SK-N-SH (cell line): ENCODE data around the gene SLC6A11. TPM values are rescaled to one million over a fixed set of nuclear protein-coding genes. Genes with fewer than 3 reads are reported as not detected.

Experiments
- CTCF ChIA-PET: fragments of 300-600, 350-600 bp; formaldehyde crosslinking; extraction: SDS; loops from one replicate; lab custom pipeline; 2021; lab: Yijun Ruan, JAX
- POLR2A ChIA-PET: fragments of 350-600 bp; sonication (Branson Sonifier 250); formaldehyde crosslinking; extraction: SDS; loops from one replicate; lab custom pipeline; 2020; ENCODE audit warnings: antibody characterized with exemption, inconsistent platforms; lab: Yijun Ruan, JAX
- DNase-seq: peaks from one replicate; pipeline ENCODE4 v3.0.0; 2012
- H2AFZ ChIP-seq: fragments of 200-600 bp; sonication (generic); 2 replicates; pipeline ENCODE4 v1.8.1; 2016; ENCODE audit warnings: antibody characterized with exemption, mild to moderate bottlenecking, low read depth
- H3F3A ChIP-seq: fragments of 200-600 bp; sonication (generic); replicated peaks from 2 replicates; pipeline ENCODE3; 2016; ENCODE audit warnings: antibody characterized with exemption, mild to moderate bottlenecking; ENCODE audit not compliant: insufficient read depth
- H3K27ac ChIP-seq, 2 experiments: fragments of 200-500 bp in 1 of 2; fragments of 200-600 bp in 1 of 2; sonication (Bioruptor generic) in 1 of 2; sonication (generic), shearing (Covaris generic) in 1 of 2; 2 replicates each; pipeline versions ENCODE4 v1.5.1 to v1.6.1; 2014 to 2016; ENCODE audit warnings: low read depth in 2 of 2, inconsistent platforms in 1 of 2, low read length in 1 of 2, mild to moderate bottlenecking in 1 of 2, mixed read lengths in 1 of 2
- H3K27me3 ChIP-seq: fragments of 200-600 bp; sonication (generic), shearing (Covaris generic); 2 replicates; pipeline ENCODE4 v1.6.1; 2016; ENCODE audit warnings: mixed run types; ENCODE audit not compliant: insufficient read depth
- H3K36me3 ChIP-seq, 2 experiments: fragments of 200-500 bp in 1 of 2; fragments of 200-600 bp in 1 of 2; sonication (Bioruptor generic) in 1 of 2; sonication (generic) in 1 of 2; replicated peaks in 1 of 2; 2 replicates each; pipeline versions ENCODE3 to v1.5.1; 2014 to 2016; ENCODE audit warnings: low read length in 1 of 2, mild to moderate bottlenecking in 1 of 2; ENCODE audit not compliant: insufficient read depth in 2 of 2, control insufficient read depth in 1 of 2
- H3K4me1 ChIP-seq, 2 experiments: fragments of 200-500 bp in 1 of 2; fragments of 200-600 bp in 1 of 2; sonication (Bioruptor generic) in 1 of 2; sonication (generic), shearing (Covaris generic) in 1 of 2; 2 replicates each; pipeline versions ENCODE4 v1.5.1 to v1.6.1; 2014 to 2016; ENCODE audit warnings: low read depth in 1 of 2, low read length in 1 of 2, mixed run types in 1 of 2; ENCODE audit not compliant: insufficient read depth in 2 of 2, control insufficient read depth in 1 of 2
- H3K4me2 ChIP-seq: fragments of 200-600 bp; sonication (generic), shearing (Covaris generic); 2 replicates; pipeline ENCODE4 v1.6.1; 2017; ENCODE audit warnings: mixed run types
- H3K4me3 ChIP-seq, 2 experiments: fragments of 200-500 bp in 1 of 2; fragments of 200-600 bp in 1 of 2; sonication (Bioruptor generic) in 1 of 2; sonication (generic), shearing (Covaris generic) in 1 of 2; 2 replicates each; pipeline versions ENCODE4 v1.5.1 to v1.8.1; 2014 to 2016; ENCODE audit warnings: low read depth in 2 of 2, inconsistent platforms in 1 of 2, low read length in 1 of 2, mild to moderate bottlenecking in 1 of 2, mixed read lengths in 1 of 2, moderate library complexity in 1 of 2
- H3K79me2 ChIP-seq: fragments of 200-600 bp; sonication (generic); 2 replicates; pipeline ENCODE4 v1.8.1; 2017; ENCODE audit warnings: mild to moderate bottlenecking; ENCODE audit not compliant: insufficient read depth
- H3K9ac ChIP-seq: fragments of 200-600 bp; sonication (generic); 2 replicates; pipeline ENCODE4 v1.6.1; 2017; ENCODE audit warnings: mixed run types
- H3K9me2 ChIP-seq: fragments of 200-600 bp; sonication (generic); 2 replicates; pipeline ENCODE4 v1.6.1; 2017; ENCODE audit warnings: mixed run types
- H3K9me3 ChIP-seq: fragments of 200-600 bp; sonication (generic); 2 replicates; pipeline ENCODE4 v1.6.1; 2017; ENCODE audit warnings: mixed run types, mild to moderate bottlenecking, moderate library complexity
- H4K20me1 ChIP-seq: fragments of 200-600 bp; sonication (generic); 2 replicates; pipeline ENCODE4 v1.6.1; 2017; ENCODE audit warnings: mild to moderate bottlenecking, mixed run types; ENCODE audit not compliant: insufficient read depth
- EP300 ChIP-seq, 2 experiments: IDR thresholded peaks; 2 replicates each; pipeline versions ENCODE4 v1.4.0 to v1.6.1; 2012; ENCODE audit warnings: borderline replicate concordance in 1 of 2, low read depth in 1 of 2, low read length in 1 of 2
- FOSL2 ChIP-seq: IDR thresholded peaks from 2 replicates; pipeline ENCODE4 v1.4.0; 2012; ENCODE audit warnings: low read depth, mild to moderate bottlenecking, moderate library complexity, borderline replicate concordance
- FOXJ3 ChIP-seq: sonication (generic); formaldehyde crosslinking; IDR thresholded peaks from 2 replicates; pipeline ENCODE4 v1.5.1; 2020; ENCODE audit warnings: mild to moderate bottlenecking, missing genetic modification reagents
- FOXM1 ChIP-seq: IDR thresholded peaks from 2 replicates; pipeline ENCODE4 v1.4.0; 2012; ENCODE audit warnings: low read depth, mild to moderate bottlenecking
- GATA2 ChIP-seq: sonication (generic); formaldehyde crosslinking; IDR thresholded peaks from 2 replicates; pipeline ENCODE4 v1.5.0; 2020; ENCODE audit warnings: mild to moderate bottlenecking, missing genetic modification reagents
- JUND ChIP-seq: IDR thresholded peaks from 2 replicates; pipeline ENCODE4 v1.4.0; 2012
- MEF2A ChIP-seq: IDR thresholded peaks from 2 replicates; pipeline ENCODE4 v1.4.0; 2012; ENCODE audit warnings: low read depth, borderline replicate concordance
- NRF1 ChIP-seq: IDR thresholded peaks from 2 replicates; pipeline ENCODE4 v1.6.1; 2012; ENCODE audit warnings: low read depth, mild to moderate bottlenecking, low read length
- RXRA ChIP-seq: IDR thresholded peaks from 2 replicates; pipeline ENCODE4 v1.4.0; 2012; ENCODE audit warnings: low read depth, mild to moderate bottlenecking, borderline replicate concordance
- SIN3A ChIP-seq: IDR thresholded peaks from 2 replicates; pipeline ENCODE4 v1.6.1; 2012; ENCODE audit warnings: low read depth, mild to moderate bottlenecking, low read length, moderate library complexity, borderline replicate concordance
- SMC3 ChIP-seq: IDR thresholded peaks from 2 replicates; pipeline ENCODE4 v1.6.1; 2012; ENCODE audit warnings: low read depth, low read length, improper control_type of control experiment
- TAF1 ChIP-seq: IDR thresholded peaks from 2 replicates; pipeline ENCODE4 v1.6.1; 2012; ENCODE audit warnings: low read depth, mild to moderate bottlenecking, low read length, moderate library complexity, borderline replicate concordance
- TCF12 ChIP-seq: IDR thresholded peaks from 2 replicates; pipeline ENCODE4 v1.4.0; 2012
- WGBS: methylation state at CpG from one replicate; pipeline ENCODE4 v1.1.6; 2017; ENCODE audit warnings: low lambda C conversion rate; 5-methylcytosine and 5-hydroxymethylcytosine counted together
- polyA plus RNA-seq, 3 experiments: library from polyadenylated mRNA; depleted of rRNA; stranded (reverse); fragments of >200 nt; gene quantifications; 2 replicates each; pipeline ENCODE4 v1.2.3, GENCODE V29; 2012
- TF ChIP-seq, protein P1 (sequence below): fragments of 150-350 bp; IDR thresholded peaks from 2 replicates; pipeline ENCODE4 v1.6.1; 2017; ENCODE audit warnings: antibody characterized with exemption, low read length, low read depth, borderline replicate concordance
- TF ChIP-seq, protein P2 (sequence below): IDR thresholded peaks from 2 replicates; pipeline ENCODE4; 2012
- TF ChIP-seq, protein P3 (sequence below): fragments of 200-600 bp; sonication (generic); IDR thresholded peaks from 2 replicates; pipeline ENCODE4 v1.6.1; 2017; ENCODE audit warnings: antibody characterized with exemption, mild to moderate bottlenecking, moderate library complexity
- TF ChIP-seq, protein P4 (sequence below): IDR thresholded peaks from 2 replicates; pipeline ENCODE4 v1.4.0; 2012; ENCODE audit warnings: low read depth, borderline replicate concordance

SLC6A11 gene
- polyA plus RNA-seq, 1 of the 3 experiments (the other 2 are of a cell fraction): 0.03 TPM

DNA sequence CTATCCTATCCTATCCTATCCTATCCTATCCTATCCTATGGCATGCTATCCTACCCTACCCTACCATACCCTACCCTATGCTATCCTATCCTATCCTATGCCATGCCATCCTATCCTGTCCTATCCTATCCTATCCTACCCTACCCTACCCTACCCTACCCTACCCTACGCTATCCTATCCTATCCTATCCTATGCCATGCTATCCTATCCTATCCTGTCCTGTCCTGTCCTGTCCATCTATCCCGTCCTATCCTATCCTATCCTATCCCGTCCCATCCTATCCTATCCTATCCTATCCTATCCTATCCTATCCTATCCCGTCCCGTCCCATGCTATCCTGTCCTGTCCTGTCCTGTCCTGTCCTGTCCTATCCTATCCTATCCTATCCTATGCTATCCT is 57.4 kb downstream of the SLC6A11 start:
- WGBS: 27% methylated on average over 5 of the region's 5 CpGs
- CTCF ChIA-PET: interaction anchor here (0.6 to 1.4 kb wide), 2 partner anchors 62 to 114 kb away, joined by 3 to 4 read pairs; no protein-coding TSS in a partner anchor

DNA sequence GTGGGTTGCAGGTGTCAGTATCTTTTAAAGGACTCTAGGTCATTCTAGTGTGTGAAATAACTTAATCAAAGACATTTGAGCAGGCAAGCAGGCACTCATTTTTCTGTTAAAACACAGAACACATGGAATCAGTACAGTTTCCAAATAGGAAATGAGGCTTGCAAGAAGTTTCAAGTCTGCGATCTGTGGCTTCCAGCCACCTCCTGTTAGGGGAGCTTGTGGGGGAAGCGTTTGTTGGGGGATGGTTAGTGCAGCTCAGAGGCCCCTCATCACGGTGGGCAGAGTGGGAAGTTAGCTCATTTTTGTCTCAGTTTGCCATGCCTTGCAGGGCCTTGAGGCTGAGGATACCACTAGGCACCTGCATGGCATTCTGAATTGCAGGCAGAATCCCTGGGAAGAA is 59.9 kb downstream of the SLC6A11 start:
- H2AFZ ChIP-seq: no peak overlapping the region
- peaks cover 0 to 3% of the 10 kb centered on the region in 2 experiments; a peak in 1 of 4 replicates for H3K4me1 ChIP-seq
- no peaks in the 10 kb centered on the region for H3K9me3 ChIP-seq
- H3K4me2 ChIP-seq: no peak overlapping the region
- CTCF ChIA-PET: interaction anchor here (1.0 to 1.6 kb wide), 2 partner anchors 107 to 117 kb away, joined by 3 to 4 read pairs; no protein-coding TSS in a partner anchor
- no peaks in the 10 kb centered on the region for H3K79me2 ChIP-seq
- H3K27ac ChIP-seq: no peak overlapping the region; a peak in 1 of 4 replicates
- no peaks in the 10 kb centered on the region for H3F3A ChIP-seq
- DNase-seq: no peak
- H4K20me1 ChIP-seq: no peaks in the 10 kb centered on the region
- POLR2A ChIA-PET: no interaction called here
- 35% methylated on average over 3 of the region's 3 CpGs for WGBS
- no peaks in the 10 kb centered on the region for H3K9me2 ChIP-seq
- H3K36me3 ChIP-seq: no peaks in the 10 kb centered on the region
- H3K9ac ChIP-seq: no peak overlapping the region
- H3K27me3 ChIP-seq: no peaks in the 10 kb centered on the region
- H3K4me3 ChIP-seq: no peak overlapping the region
- TF ChIP-seq MEF2A: no peak
- TF ChIP-seq JUND: no peak
- TF ChIP-seq, protein P1, sequence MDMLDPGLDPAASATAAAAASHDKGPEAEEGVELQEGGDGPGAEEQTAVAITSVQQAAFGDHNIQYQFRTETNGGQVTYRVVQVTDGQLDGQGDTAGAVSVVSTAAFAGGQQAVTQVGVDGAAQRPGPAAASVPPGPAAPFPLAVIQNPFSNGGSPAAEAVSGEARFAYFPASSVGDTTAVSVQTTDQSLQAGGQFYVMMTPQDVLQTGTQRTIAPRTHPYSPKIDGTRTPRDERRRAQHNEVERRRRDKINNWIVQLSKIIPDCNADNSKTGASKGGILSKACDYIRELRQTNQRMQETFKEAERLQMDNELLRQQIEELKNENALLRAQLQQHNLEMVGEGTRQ: no peak
- no peak for TF ChIP-seq TCF12
- no peak for TF ChIP-seq FOSL2
- TF ChIP-seq, protein P2, sequence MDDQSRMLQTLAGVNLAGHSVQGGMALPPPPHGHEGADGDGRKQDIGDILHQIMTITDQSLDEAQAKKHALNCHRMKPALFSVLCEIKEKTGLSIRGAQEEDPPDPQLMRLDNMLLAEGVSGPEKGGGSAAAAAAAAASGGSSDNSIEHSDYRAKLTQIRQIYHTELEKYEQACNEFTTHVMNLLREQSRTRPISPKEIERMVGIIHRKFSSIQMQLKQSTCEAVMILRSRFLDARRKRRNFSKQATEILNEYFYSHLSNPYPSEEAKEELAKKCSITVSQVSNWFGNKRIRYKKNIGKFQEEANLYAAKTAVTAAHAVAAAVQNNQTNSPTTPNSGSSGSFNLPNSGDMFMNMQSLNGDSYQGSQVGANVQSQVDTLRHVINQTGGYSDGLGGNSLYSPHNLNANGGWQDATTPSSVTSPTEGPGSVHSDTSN: no peak
- TF ChIP-seq, protein P3, sequence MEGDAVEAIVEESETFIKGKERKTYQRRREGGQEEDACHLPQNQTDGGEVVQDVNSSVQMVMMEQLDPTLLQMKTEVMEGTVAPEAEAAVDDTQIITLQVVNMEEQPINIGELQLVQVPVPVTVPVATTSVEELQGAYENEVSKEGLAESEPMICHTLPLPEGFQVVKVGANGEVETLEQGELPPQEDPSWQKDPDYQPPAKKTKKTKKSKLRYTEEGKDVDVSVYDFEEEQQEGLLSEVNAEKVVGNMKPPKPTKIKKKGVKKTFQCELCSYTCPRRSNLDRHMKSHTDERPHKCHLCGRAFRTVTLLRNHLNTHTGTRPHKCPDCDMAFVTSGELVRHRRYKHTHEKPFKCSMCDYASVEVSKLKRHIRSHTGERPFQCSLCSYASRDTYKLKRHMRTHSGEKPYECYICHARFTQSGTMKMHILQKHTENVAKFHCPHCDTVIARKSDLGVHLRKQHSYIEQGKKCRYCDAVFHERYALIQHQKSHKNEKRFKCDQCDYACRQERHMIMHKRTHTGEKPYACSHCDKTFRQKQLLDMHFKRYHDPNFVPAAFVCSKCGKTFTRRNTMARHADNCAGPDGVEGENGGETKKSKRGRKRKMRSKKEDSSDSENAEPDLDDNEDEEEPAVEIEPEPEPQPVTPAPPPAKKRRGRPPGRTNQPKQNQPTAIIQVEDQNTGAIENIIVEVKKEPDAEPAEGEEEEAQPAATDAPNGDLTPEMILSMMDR: no peak
- no peak for TF ChIP-seq FOXJ3 (CRISPR knock-in tag)
- TF ChIP-seq EP300 (IDR thresholded peaks at IDR 0.05; ENCODE audit: borderline replicate concordance in 1 of 2, low read depth in 1 of 2, low read length in 1 of 2): no peak
- no peak for TF ChIP-seq SIN3A

More for the DNA sequence above, 57.4 kb downstream of the SLC6A11 start:
- no peak overlapping the region for H2AFZ ChIP-seq
- H3K4me1 ChIP-seq: peaks cover 0 to 3% of the 10 kb centered on the region in 2 experiments; a peak in 1 of 4 replicates
- no peaks in the 10 kb centered on the region for H4K20me1 ChIP-seq
- TF ChIP-seq RXRA: no peak
- no peak for TF ChIP-seq NRF1
- TF ChIP-seq FOXM1: no peak
- no peak for TF ChIP-seq GATA2 (CRISPR knock-in tag)
- TF ChIP-seq SMC3: no peak
- TF ChIP-seq, protein P2: no peak
- TF ChIP-seq TAF1: no peak
- TF ChIP-seq, protein P4, sequence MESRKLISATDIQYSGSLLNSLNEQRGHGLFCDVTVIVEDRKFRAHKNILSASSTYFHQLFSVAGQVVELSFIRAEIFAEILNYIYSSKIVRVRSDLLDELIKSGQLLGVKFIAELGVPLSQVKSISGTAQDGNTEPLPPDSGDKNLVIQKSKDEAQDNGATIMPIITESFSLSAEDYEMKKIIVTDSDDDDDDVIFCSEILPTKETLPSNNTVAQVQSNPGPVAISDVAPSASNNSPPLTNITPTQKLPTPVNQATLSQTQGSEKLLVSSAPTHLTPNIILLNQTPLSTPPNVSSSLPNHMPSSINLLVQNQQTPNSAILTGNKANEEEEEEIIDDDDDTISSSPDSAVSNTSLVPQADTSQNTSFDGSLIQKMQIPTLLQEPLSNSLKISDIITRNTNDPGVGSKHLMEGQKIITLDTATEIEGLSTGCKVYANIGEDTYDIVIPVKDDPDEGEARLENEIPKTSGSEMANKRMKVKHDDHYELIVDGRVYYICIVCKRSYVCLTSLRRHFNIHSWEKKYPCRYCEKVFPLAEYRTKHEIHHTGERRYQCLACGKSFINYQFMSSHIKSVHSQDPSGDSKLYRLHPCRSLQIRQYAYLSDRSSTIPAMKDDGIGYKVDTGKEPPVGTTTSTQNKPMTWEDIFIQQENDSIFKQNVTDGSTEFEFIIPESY: no peak
- TF ChIP-seq, protein P1: no peak
- H3K9ac ChIP-seq: no peak overlapping the region
- DNase-seq: no peak
- no peaks in the 10 kb centered on the region for H3F3A ChIP-seq
- no peaks in the 10 kb centered on the region for H3K36me3 ChIP-seq
- no peaks in the 10 kb centered on the region for H3K9me2 ChIP-seq
- no peaks in the 10 kb centered on the region for H3K9me3 ChIP-seq
- H3K27ac ChIP-seq: no peak overlapping the region
- no peaks in the 10 kb centered on the region for H3K79me2 ChIP-seq
- no peak overlapping the region for H3K4me2 ChIP-seq
- POLR2A ChIA-PET: no interaction called here
- H3K4me3 ChIP-seq: no peak overlapping the region
- H3K27me3 ChIP-seq: no peaks in the 10 kb centered on the region
